Thoracic aorta (tissue), 2 donors: Measurements from ENCODE around the gene OARD1. TPM values are rescaled to one million over a fixed set of nuclear protein-coding genes. Genes with fewer than 3 reads are reported as not detected.

ENCODE experiments used
- ATAC-seq: fragments of 150-250 bp; one replicate; pipeline ENCODE4 v1.8.0; 2017; ENCODE audit warnings: low read depth; ENCODE audit not compliant: insufficient number of reproducible peaks, low FRiP score
- DNase-seq: peaks from one replicate; pipeline ENCODE4 v3.0.0-alpha.2; 2020; ENCODE audit warnings: low spot score
- H3K27ac ChIP-seq, 2 donors: fragments of 200-600 bp; sonication (generic); 1 replicate in 1 of 2; 2 replicates in 1 of 2; pipeline ENCODE4 v1.5.1; 2016; ENCODE audit warnings: mild to moderate bottlenecking in 2 of 2, moderate library complexity in 2 of 2
- H3K27me3 ChIP-seq: fragments of 200-600 bp; sonication (generic); replicated peaks from 2 replicates; pipeline ENCODE4 v1.6.0; 2016; ENCODE audit warnings: mild to moderate bottlenecking; ENCODE audit not compliant: insufficient read depth
- H3K36me3 ChIP-seq: fragments of 200-600 bp; sonication (generic); one replicate; pipeline ENCODE4 v1.5.1; 2016
- H3K4me1 ChIP-seq, 2 donors: fragments of 200-600 bp; sonication (generic); 1 replicate in 1 of 2; 2 replicates in 1 of 2; pipeline versions ENCODE4 v1.5.1 to v1.6.0; 2016; ENCODE audit warnings: low read depth in 2 of 2, mild to moderate bottlenecking in 1 of 2; ENCODE audit not compliant: control insufficient read depth in 1 of 2
- H3K4me3 ChIP-seq: fragments of 200-600 bp; sonication (generic); 2 replicates; pipeline ENCODE4 v1.5.1; 2016; ENCODE audit warnings: mild to moderate bottlenecking
- H3K9me3 ChIP-seq: fragments of 200-600 bp; sonication (generic); 2 replicates; pipeline ENCODE4 v1.5.1; 2016
- CTCF ChIP-seq: fragments of 200-600 bp; sonication (generic); IDR thresholded peaks from one replicate; pipeline ENCODE4 v1.5.1; 2019; ENCODE audit warnings: antibody characterized with exemption
- total RNA-seq, 2 donors: library from RNA; depleted of rRNA; stranded (reverse); fragments of >200 nt; gene quantifications; one replicate each; pipeline versions ENCODE4 v1.1.0 to v1.2.3, GENCODE V29; 2016

The OARD1 gene
- total RNA-seq, 2 donors from 2014 or later, result 3.1 to 15.0 TPM

GRCh38 chr6:41080621-41081020 lies 8.5 kb upstream of the OARD1 start:
- no peaks in the 10 kb centered on the region for H3K9me3 ChIP-seq
- peaks cover 7% of the 10 kb centered on the region in 2 donors for H3K4me1 ChIP-seq
- peaks cover 8% of the 10 kb centered on the region for H3K36me3 ChIP-seq
- TF ChIP-seq CTCF, result no peak
- H3K27ac ChIP-seq, result no peak overlapping the region
- ATAC-seq (no peak), DNase-seq (no peak)
- H3K27me3 ChIP-seq, result no peaks in the 10 kb centered on the region
- H3K4me3 ChIP-seq, result no peak overlapping the region

GRCh38 chr6:41079080-41079479 lies 6.9 kb upstream of the OARD1 start:
- Histone ChIP-seq H3K36me3 (peaks cover 4% of the 10 kb centered on the region), H3K4me3 (no peak overlapping the region), H3K27me3 (no peaks in the 10 kb centered on the region), H3K9me3 (no peaks in the 10 kb centered on the region), H3K27ac (no peak overlapping the region), H3K4me1 (peaks cover 15 to 22% of the 10 kb centered on the region in 2 donors)
- no peak for TF ChIP-seq CTCF
- no peak for DNase-seq
- ATAC-seq, result no peak

- Histone ChIP-seq H3K27ac (no peak overlapping the region), H3K4me3 (no peak overlapping the region), H3K27me3 (no peaks in the 10 kb centered on the region), H3K4me1 (peaks cover 15 to 25% of the 10 kb centered on the region in 2 donors), H3K36me3 (peaks cover 4% of the 10 kb centered on the region), H3K9me3 (no peaks in the 10 kb centered on the region)
- ATAC-seq (no peak), DNase-seq (no peak)
- no peak for TF ChIP-seq CTCF
These were observed 5.9 kb upstream of the OARD1 start for GRCh38 chr6:41078101-41078500.

- Histone ChIP-seq H3K4me3 (no peak overlapping the region), H3K4me1 (peaks cover 15 to 25% of the 10 kb centered on the region in 2 donors), H3K27ac (no peak overlapping the region), H3K9me3 (no peaks in the 10 kb centered on the region), H3K27me3 (no peaks in the 10 kb centered on the region), H3K36me3 (peaks cover 4% of the 10 kb centered on the region)
- no peak for ATAC-seq
- TF ChIP-seq CTCF, result no peak
- no peak for DNase-seq
These were observed 5.4 kb upstream of the OARD1 start for GRCh38 chr6:41077536-41077935.

GRCh38 chr6:41075651-41076626 lies 3.8 kb upstream of the OARD1 start:
- Histone ChIP-seq H3K4me1 (peaks cover 15 to 29% of the 10 kb centered on the region in 2 donors), H3K9me3 (no peaks in the 10 kb centered on the region), H3K27me3 (no peaks in the 10 kb centered on the region), H3K36me3 (peaks cover 3% of the 10 kb centered on the region), H3K27ac (peak overlapping the region; percentile 97), H3K4me3 (no peak overlapping the region)
- TF ChIP-seq CTCF, result no peak
- ATAC-seq (no peak), DNase-seq (no peak)
